GM21360 (cell line): ENCODE measurements around the gene MKRN2OS.
"Not testable (repeated sequence)": the region's sequence is repeated elsewhere in the genome, so short reads cannot be mapped to it uniquely, and the experiment has no call there.

ENCODE experiments used
- ATAC-seq: cut with Tn5 transposase; IDR thresholded peaks from one replicate; pipeline ENCODE4 v1.9.1; 2021; ENCODE audit warnings: mild to moderate bottlenecking, moderate library complexity; ENCODE audit not compliant: unreplicated experiment

Gene MKRN2OS

GRCh38 chr3:12562451-12562850, 17.2 kb upstream of the MKRN2OS start:
- ATAC-seq = no peak

DNA sequence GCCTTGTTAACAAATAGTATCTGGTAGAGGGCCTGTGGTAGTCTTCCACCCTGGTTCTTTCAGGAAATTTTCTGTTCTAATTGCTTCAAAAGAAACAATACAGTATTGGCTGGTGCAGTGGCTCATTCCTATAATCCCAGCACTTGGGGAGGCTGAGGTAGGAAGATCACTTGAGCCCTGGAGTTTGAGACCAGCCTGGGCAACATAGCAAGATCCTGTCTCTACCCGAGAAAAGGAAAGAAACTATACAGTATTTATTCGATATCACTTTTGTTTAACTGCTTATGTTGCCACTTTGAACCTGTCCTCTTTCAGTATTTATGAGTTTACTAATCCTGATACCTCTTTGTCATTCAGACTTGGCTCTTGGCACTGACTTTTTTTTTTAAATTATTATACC, 16.1 kb upstream of the MKRN2OS start:
- ATAC-seq = no peak

GRCh38 chr3:12560505-12561190, 15.3 kb upstream of the MKRN2OS start:
- ATAC-seq = peak; percentile 48

DNA sequence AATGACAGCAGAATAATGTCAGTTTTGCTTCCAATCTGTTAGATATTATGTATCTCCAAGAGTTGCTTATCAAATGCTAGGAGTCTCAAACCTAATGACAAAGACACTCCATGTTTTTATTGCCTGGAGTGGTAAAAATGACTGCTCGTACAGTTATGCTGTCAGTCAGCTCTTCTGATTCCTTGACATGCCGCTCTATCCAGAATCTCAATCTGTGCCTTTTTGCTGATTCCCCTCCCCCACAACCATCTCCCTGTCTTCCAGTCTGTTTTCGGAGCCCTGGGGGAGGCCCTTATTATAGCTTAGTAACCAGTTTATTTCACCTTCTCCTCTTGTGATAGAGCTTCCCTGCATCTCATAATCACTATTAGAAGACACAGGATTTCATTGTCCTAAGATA, 14.2 kb upstream of the MKRN2OS start:
- ATAC-seq = no peak

GRCh38 chr3:12558706-12559105, 13.4 kb upstream of the MKRN2OS start:
- no peak for ATAC-seq

- ATAC-seq = no peak
Measured at GRCh38 chr3:12557473-12558100, 12.3 kb upstream of the MKRN2OS start.

GRCh38 chr3:12556690-12557472, 11.6 kb upstream of the MKRN2OS start, which contains the start of gene MKRN2:
Gene MKRN2 (plus strand): TSS chr3:12557087. CDS start chr3:12557151, 64 bp downstream.
- ATAC-seq = peak; percentile 80

DNA sequence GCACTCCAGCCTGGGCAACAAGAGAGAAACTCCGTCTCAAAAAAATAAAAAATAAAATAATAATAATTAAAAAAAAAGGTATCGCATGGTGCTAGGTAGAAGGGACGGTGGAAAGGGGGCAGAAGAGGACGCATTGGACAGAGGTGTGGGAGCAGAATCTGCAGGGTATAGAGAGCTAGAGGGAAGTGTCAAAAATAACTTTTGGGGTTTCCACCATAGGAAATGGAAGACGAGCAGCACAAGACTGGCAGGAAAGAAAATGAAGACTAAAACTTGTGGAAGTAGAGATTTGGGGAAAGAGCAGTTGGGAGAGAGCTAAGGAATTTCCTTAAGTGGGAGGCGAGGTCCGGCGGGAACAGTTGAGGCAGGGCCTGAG, 11.0 kb upstream of the MKRN2OS start:
- no peak for ATAC-seq

GRCh38 chr3:12553921-12554391, 8.7 kb upstream of the MKRN2OS start:
- ATAC-seq = no peak

DNA sequence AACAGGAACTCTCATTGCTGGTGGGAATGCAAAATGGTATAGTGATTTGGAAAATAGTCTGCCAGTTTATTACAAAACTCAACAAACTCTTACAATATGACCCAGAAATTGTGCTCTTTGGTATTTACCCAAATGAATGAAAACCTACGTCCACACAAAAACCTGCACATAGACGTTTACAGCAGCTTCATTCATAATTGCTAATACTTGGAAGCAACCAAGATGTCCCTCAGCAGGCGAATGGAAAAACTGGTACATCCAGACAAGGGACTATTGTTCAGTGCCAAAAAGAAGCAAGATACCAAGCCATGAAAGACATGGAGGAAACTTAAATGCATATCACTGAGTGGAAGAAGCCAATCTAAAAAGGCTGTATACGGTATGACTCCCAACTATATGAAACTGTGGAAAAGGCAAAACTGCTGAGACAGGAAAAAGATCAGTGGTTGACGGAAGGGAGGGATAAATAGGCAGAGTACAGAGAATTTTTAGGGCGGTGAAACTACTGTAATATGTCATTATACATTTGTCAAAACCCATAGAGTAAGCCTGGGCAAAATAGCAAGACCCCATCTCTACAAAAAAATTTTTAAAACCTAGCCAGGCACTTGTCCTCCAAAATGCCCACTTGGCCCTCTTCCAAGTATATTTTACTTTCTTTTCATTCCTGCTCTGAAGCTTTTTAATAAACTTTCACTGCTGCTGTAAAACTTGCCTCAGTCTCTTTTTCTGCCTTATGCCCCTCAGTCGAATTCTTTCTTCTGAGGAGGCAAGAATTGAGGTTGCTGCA, 4.9 kb upstream of the MKRN2OS start:
- ATAC-seq = no peak

DNA sequence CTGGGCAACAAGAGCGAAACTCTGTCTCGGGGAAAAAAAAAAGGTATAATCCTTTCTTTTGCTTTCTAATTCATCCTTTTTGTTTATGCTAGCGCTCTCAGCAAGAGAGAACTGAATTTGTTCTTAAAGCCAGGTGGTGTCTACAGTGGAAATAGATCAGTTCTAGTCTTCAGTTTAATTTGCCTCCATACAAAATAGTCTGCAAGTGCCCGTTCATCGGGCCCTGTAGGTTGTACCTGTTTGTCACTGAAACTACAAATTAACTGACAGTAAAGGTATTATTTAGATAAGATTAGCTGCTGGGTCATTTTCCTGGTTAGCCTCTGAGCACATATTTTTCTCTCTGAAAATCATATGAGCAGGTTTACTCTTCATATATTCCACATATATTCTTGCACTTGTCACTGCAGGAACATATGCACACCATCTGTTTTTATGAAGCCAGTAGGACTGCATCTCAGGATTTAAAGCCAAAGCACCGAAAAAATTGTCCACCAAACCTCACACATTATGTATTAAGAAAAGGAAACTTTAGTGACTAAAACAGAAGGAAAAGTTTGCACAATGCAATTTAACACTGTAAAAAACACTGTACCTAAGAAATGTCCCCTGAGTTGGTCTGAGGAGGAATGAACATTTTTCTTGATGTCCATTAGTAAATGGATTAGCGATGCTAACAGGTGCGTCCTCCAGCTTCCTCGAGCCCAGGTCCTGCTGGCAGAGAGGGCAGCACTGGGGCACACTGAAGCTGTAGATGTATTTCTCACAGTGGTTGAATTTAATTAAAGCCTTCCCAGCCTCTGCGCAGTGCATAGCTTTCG, 437 bp downstream of the MKRN2OS start:
- no peak for ATAC-seq

GRCh38 chr3:12543497-12543896, 1.8 kb downstream of the MKRN2OS start:
- ATAC-seq = not testable (repeated sequence)

GRCh38 chr3:12541625-12542024, 3.7 kb downstream of the MKRN2OS start:
- no peak for ATAC-seq

- ATAC-seq = no peak
Measured at GRCh38 chr3:12536423-12536822, 8.9 kb downstream of the MKRN2OS start.

GRCh38 chr3:12532182-12532581, 13.1 kb downstream of the MKRN2OS start:
- ATAC-seq = no peak

GRCh38 chr3:12527757-12528143, 17.5 kb downstream of the MKRN2OS start:
- ATAC-seq = no peak

- ATAC-seq = no peak
Measured at GRCh38 chr3:12522721-12523120, 22.6 kb downstream of the MKRN2OS start.

DNA sequence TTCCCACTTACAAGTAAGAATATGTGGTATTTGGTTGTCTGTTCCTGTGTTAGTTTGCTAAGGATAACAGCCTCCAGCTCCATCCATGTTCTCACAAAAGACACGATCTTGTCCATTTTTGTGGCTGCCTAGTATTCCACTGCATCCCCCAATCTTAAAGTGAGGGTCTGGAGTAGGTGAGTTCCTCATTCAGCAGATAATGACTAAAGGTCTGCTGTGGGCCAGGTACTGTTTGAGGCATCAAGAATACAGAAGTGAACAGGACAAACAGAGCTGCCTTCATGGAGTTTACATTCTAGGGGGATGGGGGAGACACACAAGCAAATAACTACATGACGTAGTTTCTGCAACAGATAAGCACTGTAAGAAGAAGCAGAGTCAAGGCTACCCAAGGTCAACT, 24.3 kb downstream of the MKRN2OS start:
- ATAC-seq = no peak

DNA sequence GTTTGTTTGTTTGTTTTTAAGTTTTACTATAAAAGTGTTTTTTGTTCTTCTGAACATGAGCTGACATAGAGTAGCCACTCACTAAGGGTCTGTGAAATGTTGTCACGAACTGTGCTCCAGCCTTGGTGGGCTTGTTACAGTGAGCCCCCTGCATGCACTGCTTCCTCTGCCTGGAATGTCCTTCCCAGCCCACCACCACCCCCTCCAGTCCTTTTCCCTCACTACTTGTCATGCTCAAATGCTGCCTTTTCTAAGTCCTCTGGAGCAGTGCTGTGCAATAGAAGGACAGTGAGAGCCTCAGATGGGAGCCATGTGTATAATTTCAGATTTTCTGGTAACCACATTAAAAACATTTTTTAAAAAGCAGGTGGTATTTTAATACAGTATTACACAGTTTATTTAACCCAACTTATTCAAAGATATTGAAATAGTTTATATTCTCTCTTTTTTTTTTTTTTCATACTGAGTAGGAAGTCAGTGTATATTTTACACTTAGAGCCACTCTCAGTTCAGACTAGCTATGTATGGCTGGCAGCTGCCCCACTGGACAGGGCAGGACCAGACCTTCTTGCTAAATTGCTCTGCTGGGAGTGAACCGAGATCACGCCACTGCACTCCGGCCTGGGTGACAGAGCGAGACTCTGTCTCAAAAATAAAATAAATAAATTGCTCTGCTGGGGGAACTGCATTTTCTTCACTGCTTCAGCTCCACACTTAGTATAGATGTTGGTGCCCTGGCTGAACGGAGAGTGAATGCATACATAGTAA, 26.9 kb downstream of the MKRN2OS start:
- no peak for ATAC-seq
